Measurements from ENCODE around the gene PLEKHM2. TPM values are rescaled to one million over a fixed set of nuclear protein-coding genes. Genes with fewer than 3 reads are reported as not detected.

PLEKHM2 gene
- total RNA-seq, 2 experiments from 2014 or later, result 27.5 to 45.7 TPM

- ChIA-PET POLR2A (interaction anchor here (0.6 to 1.2 kb wide), 6 partner anchors 8 to 776 kb away, joined by 3 to 4 read pairs (median 3); no protein-coding TSS in a partner anchor), CTCF (ENCODE audit: unreplicated experiment) (interaction anchor here (1.3 kb wide), 1 partner anchor 10 kb away, joined by 4 read pairs; no protein-coding TSS in a partner anchor)
- intact Hi-C loops (cut with micrococcal nuclease; ENCODE audit: unreplicated experiment), result no loop called here
- H3K9me3 ChIP-seq (ENCODE audit: low read length), result no peaks in the 10 kb centered on the region
- DNase-seq (ENCODE audit: low spot score), result no peak
- no peaks in the 10 kb centered on the region for H3K4me1 ChIP-seq (ENCODE audit: insufficient read depth, low read length, poor library complexity, severe bottlenecking)
- no peak overlapping the region for H3K27ac ChIP-seq (ENCODE audit: low read depth, low read length, poor library complexity, severe bottlenecking)
- H3K4me3 ChIP-seq (ENCODE audit: low read depth, low read length, poor library complexity, severe bottlenecking), result no peak overlapping the region
- no peak for TF ChIP-seq CTCF (conservative IDR thresholded peaks at IDR 0.05; ENCODE audit: low read length)
- no peak for TF ChIP-seq EZH2phosphoT487 (IDR thresholded peaks at IDR 0.05; ENCODE audit: borderline replicate concordance, low read depth, low read length)
- H2AFZ ChIP-seq (ENCODE audit: low read length), result no peak overlapping the region
- H4K20me1 ChIP-seq (ENCODE audit: insufficient read depth, low read length), result no peaks in the 10 kb centered on the region
- no peak overlapping the region for H3K4me2 ChIP-seq (ENCODE audit: low read length)
- peaks cover 44% of the 10 kb centered on the region for H3K36me3 ChIP-seq (ENCODE audit: insufficient read depth, low read length)
- H3K9me2 ChIP-seq (ENCODE audit: insufficient read depth, low read length), result no peaks in the 10 kb centered on the region
- no peaks in the 10 kb centered on the region for H3K79me2 ChIP-seq (ENCODE audit: insufficient read depth, low read depth, low read length)
- BruUV-seq (replicated peaks), result TSS peak; percentile 12
Observed at GRCh38 chr1:15663925-15664324, 20.2 kb upstream of the PLEKHM2 start.

GRCh38 chr1:15667362-15667761 lies 16.8 kb upstream of the PLEKHM2 start:
- Histone ChIP-seq H2AFZ (ENCODE audit: low read length) (no peak overlapping the region), H4K20me1 (ENCODE audit: insufficient read depth, low read length) (no peaks in the 10 kb centered on the region), H3K9me3 (ENCODE audit: low read length) (no peaks in the 10 kb centered on the region), H3K79me2 (ENCODE audit: insufficient read depth, low read depth, low read length) (no peaks in the 10 kb centered on the region), H3K4me3 (ENCODE audit: low read depth, low read length, poor library complexity, severe bottlenecking) (no peak overlapping the region), H3K9me2 (ENCODE audit: insufficient read depth, low read length) (no peaks in the 10 kb centered on the region), H3K4me1 (ENCODE audit: insufficient read depth, low read length, poor library complexity, severe bottlenecking) (no peaks in the 10 kb centered on the region), H3K36me3 (ENCODE audit: insufficient read depth, low read length) (peaks cover 10% of the 10 kb centered on the region), H3K27ac (ENCODE audit: low read depth, low read length, poor library complexity, severe bottlenecking) (no peak overlapping the region), H3K4me2 (ENCODE audit: low read length) (no peak overlapping the region)
- DNase-seq (ENCODE audit: low spot score), result no peak
- BruUV-seq (replicated peaks), result no TSS peak
- POLR2A ChIA-PET, result no interaction called here
- intact Hi-C loops (cut with micrococcal nuclease; ENCODE audit: unreplicated experiment), result no loop called here
- CTCF ChIA-PET (ENCODE audit: unreplicated experiment), result no interaction called here
- no peak for TF ChIP-seq CTCF (conservative IDR thresholded peaks at IDR 0.05; ENCODE audit: low read length)

GRCh38 chr1:15668089-15668754 lies 15.9 kb upstream of the PLEKHM2 start:
- no peak for TF ChIP-seq EZH2phosphoT487 (IDR thresholded peaks at IDR 0.05; ENCODE audit: borderline replicate concordance, low read depth, low read length)
- intact Hi-C loops (cut with micrococcal nuclease; ENCODE audit: unreplicated experiment), result no loop called here
- ChIA-PET POLR2A (interaction anchor here (1.2 kb wide), 1 partner anchor 8 kb away, joined by 3 read pairs; no protein-coding TSS in a partner anchor), CTCF (ENCODE audit: unreplicated experiment) (no interaction called here)
- Histone ChIP-seq H3K4me3 (ENCODE audit: low read depth, low read length, poor library complexity, severe bottlenecking) (no peak overlapping the region), H3K4me1 (ENCODE audit: insufficient read depth, low read length, poor library complexity, severe bottlenecking) (no peaks in the 10 kb centered on the region), H2AFZ (ENCODE audit: low read length) (no peak overlapping the region), H3K4me2 (ENCODE audit: low read length) (no peak overlapping the region), H3K9me2 (ENCODE audit: insufficient read depth, low read length) (no peaks in the 10 kb centered on the region), H3K79me2 (ENCODE audit: insufficient read depth, low read depth, low read length) (no peaks in the 10 kb centered on the region), H3K27ac (ENCODE audit: low read depth, low read length, poor library complexity, severe bottlenecking) (no peak overlapping the region), H3K9me3 (ENCODE audit: low read length) (no peaks in the 10 kb centered on the region), H3K36me3 (ENCODE audit: insufficient read depth, low read length) (peaks cover under 1% of the 10 kb centered on the region; the same call in 1 of the 2 replicates), H4K20me1 (ENCODE audit: insufficient read depth, low read length) (no peaks in the 10 kb centered on the region)
- no peak for DNase-seq (ENCODE audit: low spot score)
- BruUV-seq (replicated peaks), result no TSS peak

All from OCI-LY7 (cell line).